Head of caudate nucleus (tissue), 42 donors: ENCODE measurements around the gene CSRP2.

ENCODE experiments used
- DNase-seq, 42 donors: peaks; one replicate each; pipeline versions ENCODE4 v3.0.0 to v3.0.0-alpha.2; 2020 to 2021; ENCODE audit warnings: mixed read lengths in 7 of 42
- intact Hi-C: fragments of 100-400 bp; cut with DNase I; formaldehyde crosslinking; loops from one replicate; pipeline ENCODE4 v1.15.0; 2022

Gene CSRP2

GRCh38 chr12:76871082-76871481 is 7.7 kb downstream of the CSRP2 start:
- intact Hi-C loops, result no loop called here
- DNase-seq, result no peak

GRCh38 chr12:76866726-76867125 is 12.1 kb downstream of the CSRP2 start:
- intact Hi-C loops, result no loop called here
- no peak for DNase-seq

- intact Hi-C loops, result no loop called here
- DNase-seq, result peak in 19 of 42 donors; percentile 8 to 69 (median 29)
Observed at GRCh38 chr12:76866151-76866567, 12.7 kb downstream of the CSRP2 start.

GRCh38 chr12:76864791-76865400 is 13.9 kb downstream of the CSRP2 start:
- no peak for DNase-seq
- intact Hi-C loops, result no loop called here

DNA sequence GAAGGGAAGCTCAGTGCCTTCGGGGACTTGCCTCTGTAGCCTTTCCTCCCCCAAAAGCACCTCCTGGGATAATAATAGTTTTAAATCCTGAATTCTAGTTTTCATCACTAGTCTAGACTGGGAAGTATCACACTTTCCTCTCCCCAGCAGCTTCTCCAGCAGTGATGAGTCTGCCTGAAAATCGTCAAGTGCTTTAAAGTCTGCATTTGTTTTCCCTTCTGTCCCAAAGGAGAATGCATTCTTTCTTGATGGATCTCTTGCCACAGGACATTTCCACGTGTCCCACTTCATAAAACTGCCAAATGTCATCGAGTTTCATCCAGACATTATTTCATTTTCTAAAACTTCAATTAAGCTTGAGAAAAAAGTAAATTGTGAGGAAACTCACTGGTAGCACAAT is 15.0 kb downstream of the CSRP2 start:
- intact Hi-C loops, result no loop called here
- DNase-seq, result no peak

GRCh38 chr12:76863005-76863670 is 15.7 kb downstream of the CSRP2 start:
- intact Hi-C loops, result no loop called here
- DNase-seq, result no peak

DNA sequence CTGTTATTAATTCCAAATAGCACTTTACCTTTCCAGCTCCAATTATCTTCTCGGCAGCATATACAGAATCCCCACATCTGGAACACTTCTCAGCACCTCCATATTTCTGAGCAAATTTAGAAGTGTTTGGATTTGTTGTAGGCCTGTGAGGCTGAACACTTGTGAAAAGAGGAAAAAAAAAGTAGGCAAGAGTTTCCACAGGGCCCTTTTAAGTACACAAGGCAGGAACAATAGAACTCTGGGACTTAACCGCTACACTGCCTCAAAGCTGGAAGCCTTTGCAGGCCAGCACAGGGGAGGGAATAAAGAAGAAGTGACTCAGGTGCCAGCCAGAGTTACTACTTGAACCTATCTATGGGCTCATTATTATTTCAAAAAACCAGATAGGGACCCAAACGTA is 18.6 kb downstream of the CSRP2 start:
- intact Hi-C loops, result no loop called here
- DNase-seq, result no peak

DNA sequence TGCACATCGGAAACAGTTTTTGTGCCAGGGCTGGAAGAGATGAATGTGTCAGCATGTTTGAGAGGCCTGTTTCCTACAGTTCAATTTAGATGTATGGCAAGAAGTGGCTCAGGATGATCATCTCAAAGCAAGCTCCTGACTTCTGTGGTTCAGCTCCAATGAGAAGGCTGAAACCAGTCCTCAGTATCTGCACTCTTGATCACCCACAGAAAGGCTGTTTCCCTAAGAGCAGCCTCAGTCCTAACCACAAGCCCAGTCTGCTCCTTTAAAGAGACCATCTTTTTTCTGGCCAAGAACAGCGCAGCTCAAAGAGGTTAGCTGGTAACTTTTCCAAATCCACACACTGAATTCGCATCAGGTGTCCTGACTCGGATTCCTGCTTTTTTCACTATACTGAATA is 19.2 kb downstream of the CSRP2 start:
- intact Hi-C loops, result no loop called here
- peak in 5 of 42 donors; percentile 5 to 46 (median 19) for DNase-seq

DNA sequence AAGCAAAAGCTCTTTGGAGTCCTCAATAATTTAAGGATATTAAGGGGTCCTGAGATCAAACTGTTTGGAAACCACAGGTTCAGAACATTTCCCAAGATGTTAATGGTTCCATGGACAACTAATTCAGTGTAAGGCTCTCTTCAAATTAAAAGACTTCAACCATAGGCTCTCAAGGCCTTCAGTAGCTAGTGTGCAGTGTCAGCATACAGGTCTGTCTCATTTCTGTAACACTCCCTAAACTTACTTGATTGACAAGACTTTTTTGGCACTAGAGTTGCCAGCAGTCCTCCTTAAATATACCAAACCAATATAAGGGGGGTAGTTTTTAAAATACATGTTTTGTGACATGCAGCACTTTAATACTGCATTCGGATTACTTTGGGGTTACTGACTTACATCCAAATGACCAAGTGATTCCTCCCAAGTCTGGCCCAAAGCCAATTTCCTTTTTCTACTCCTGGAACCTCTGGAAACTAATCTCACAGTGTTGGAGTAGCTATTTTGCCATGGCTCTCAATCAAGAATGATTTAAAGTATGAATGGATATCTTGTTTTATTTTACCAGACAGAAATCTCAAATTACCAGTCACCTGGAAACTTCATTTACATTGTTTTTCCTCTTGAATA is 22.7 kb downstream of the CSRP2 start:
- intact Hi-C loops, result no loop called here

GRCh38 chr12:76855271-76855670 is 23.5 kb downstream of the CSRP2 start:
- intact Hi-C loops, result no loop called here
- no peak for DNase-seq

More for the DNA sequence above, 22.7 kb downstream of the CSRP2 start:
- DNase-seq, result no peak

DNA sequence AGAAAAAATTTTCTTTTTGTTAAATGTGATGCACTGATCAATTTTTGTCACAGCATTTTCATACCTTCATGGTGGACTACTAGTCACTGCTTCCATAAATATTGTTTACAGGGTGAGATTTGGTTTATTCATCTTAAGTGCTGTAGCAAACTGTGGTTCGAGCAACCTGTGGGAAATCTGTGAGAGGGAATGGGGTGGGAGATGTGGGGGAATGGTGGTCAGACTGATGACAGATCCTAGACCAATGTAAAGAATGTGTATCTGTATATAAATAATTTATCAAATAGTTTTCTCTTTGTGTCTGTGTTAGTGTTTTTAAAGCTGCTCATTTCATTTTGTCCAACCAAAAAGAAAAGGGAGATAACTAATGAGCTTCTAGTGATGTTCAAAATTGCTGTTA is 26.7 kb downstream of the CSRP2 start:
- intact Hi-C loops, result no loop called here
- no peak for DNase-seq

DNA sequence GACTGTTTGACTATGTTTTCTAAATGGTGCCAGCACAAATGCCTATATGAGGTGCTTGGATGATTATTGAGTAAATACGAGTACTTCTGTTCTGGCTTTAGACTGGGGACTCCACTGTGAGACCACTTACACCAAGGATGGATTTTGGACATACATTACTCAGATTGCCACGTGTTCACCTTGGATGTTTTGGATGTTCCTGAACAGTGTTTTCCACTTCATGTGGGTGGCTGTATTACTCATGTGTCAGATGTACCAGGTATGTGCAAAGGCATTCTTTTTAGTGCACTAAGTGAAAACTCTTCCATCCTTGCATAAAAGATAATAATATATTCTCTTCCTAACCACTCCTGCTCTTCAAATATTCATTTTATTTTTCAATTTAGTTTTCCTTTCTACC is 30.7 kb downstream of the CSRP2 start:
- DNase-seq, result peak in 19 of 42 donors; percentile 4 to 76 (median 41)
- intact Hi-C loops, result no loop called here

DNA sequence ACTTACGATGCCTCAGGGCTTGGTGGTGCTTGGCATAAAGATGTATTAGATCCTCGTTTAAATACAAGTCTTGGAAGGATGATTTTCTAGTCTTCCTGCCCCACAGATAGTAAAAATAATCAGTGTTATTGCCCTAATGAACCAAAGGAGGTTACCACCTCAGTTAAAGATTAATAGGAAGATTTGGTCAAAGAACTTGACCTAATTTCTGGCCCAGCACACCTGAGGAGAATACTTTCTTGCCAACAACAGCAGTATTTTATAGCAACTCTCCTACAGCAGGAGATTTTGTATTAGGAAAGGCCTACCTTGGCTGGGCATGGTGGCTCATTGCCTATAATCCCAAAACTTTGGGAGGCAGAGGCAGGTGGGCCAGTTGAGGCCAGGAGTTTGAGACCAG is 31.6 kb downstream of the CSRP2 start:
- intact Hi-C loops, result no loop called here
- no peak for DNase-seq

DNA sequence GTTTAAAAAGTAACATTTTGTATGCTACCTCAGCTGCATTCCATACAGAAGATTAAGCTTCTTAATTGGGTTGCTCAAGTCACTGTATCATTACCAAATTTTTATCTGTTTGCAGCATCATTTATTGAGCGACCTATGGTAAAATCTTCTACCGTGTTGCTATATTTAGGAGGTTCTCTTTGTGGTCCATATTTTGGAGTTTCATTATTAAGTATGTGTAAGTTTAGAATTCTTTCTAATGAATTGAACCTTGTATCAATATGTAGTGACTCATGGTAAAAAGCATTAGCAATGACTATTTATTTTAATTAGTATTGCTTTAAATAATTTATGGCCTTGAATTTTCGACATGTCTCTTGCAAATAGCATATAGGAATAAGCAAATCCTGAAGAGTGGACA is 42.2 kb downstream of the CSRP2 start:
- DNase-seq, result no peak
- intact Hi-C loops, result no loop called here

- no peak for DNase-seq
- intact Hi-C loops, result no loop called here
Observed at GRCh38 chr12:76830436-76830835, 48.4 kb downstream of the CSRP2 start.

DNA sequence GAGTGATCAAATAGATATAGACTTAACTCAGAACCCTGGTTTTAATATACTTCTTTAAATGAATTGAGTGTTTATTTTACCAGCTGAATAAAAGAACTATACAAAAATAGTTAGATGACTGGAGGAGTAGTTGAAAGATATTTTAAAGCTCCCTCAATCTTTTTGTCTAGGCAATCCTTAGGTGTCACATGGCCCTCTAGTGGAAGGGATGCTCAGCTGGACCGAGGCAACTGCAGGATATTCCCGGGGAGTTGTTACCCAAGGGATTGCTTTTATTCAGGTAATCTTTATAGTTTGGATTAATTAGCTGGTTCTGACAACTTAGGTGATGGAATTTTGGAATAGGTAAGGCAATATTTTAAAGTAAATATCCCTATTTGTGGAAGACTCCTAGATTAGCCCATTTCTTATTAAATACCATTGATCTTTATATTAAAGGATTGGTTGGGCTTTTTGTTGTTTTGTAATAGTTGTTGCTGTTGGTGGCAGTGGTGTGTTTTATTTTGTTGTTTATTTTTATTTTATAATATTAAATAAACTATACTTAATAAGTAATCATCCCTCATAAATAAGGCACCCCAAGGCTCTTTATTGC is 57.8 kb downstream of the CSRP2 start:
- DNase-seq, result peak in 19 of 42 donors; percentile 3 to 60 (median 16)
- intact Hi-C loops, result no loop called here

GRCh38 chr12:76813972-76814371 is 64.8 kb downstream of the CSRP2 start:
- no peak for DNase-seq
- intact Hi-C loops, result no loop called here

DNA sequence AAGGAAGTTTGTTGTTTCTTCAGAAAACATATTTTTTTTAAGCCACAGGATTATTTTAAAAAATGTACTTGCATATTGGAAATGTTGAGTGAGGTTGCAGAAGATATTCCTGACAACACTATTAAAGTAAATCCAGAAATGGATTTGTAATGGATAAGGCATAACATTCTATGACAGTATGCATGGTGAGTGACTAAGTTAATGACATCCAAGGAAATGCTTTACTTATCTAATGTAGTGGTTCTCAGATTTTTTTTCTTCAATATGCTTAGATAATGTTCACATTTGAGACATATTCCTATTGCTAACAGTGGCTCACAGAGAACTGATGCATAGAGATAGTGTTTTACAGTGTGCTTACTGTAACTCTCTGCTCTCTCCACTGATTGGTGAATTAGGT is 65.6 kb downstream of the CSRP2 start:
- intact Hi-C loops, result no loop called here

DNA sequence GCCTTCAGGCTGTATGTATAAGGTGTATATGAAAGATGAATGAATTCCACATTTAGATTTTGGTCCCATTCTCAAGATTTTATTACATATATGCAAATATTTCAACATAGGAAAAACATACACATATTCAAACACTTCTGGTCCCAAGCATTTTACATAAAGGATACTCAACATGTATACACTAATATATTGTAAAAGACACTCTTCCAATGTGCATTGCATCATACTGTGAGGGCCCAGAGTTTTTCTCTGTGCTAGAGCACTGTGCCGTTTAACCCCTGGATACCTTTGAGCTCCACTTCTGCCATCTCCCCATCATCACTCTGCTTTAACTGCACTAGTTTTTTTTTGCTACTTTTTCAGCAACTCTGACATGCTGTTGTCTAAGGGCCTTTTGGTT is 66.8 kb downstream of the CSRP2 start:
- intact Hi-C loops, result no loop called here
- DNase-seq, result no peak

More for the DNA sequence above, 65.6 kb downstream of the CSRP2 start:
- no peak for DNase-seq

DNA sequence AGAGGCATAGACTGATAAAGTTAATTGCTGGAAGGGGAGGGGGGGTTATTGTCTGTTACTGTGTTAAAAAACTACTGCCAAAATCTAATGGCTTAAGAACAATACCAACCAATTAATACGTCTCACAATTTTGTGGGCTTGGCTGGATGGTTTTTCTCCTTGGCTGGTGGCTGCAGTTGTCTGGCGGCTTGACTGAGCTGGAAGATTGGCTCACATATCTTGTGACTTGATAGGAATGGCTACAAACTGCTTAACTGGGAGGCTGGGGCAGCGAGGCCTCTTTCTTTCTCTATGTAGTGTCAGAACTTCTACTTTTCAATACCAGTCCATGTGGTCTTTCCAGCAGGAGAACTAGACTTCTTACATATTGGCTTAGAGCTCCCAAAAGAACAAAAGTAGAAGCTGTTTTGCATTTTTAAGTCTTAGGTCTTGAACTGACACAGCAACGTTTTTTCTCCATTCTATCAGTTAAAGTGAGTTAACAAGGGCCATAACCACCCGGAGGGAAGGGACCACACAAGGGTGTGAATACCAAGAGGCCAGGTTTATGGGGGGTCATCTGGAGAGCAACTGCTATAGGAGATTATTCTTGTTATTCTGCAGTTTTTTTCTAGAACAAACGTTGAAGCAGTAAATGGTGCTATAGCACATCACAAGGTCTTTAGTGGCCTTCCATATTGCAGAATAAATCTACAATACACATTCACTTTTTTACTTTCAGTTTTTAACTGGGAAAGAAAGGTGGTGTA is 68.0 kb downstream of the CSRP2 start:
- intact Hi-C loops, result no loop called here
- DNase-seq, result peak in 8 of 42 donors; percentile 4 to 49 (median 15)
